Measurements from ENCODE around the gene LDLRAD4. TPM values are rescaled to one million over a fixed set of nuclear protein-coding genes. Genes with fewer than 3 reads are reported as not detected.
A peak's percentile ranks its signal among the peaks of the same experiment; 100 is the strongest.

LDLRAD4 gene
- total RNA-seq, 1 donor from 2014 or later: 18.4 TPM

GRCh38 chr18:13527730-13528129 is 309.2 kb downstream of the LDLRAD4 start:
- H3K4me3 ChIP-seq: no peak overlapping the region
- no peaks in the 10 kb centered on the region for H3K27me3 ChIP-seq
- no peaks in the 10 kb centered on the region for H3K9me3 ChIP-seq
- H3K27ac ChIP-seq: no peak overlapping the region
- intact Hi-C loops (cut with DNase I): loop anchor here (5.0 kb wide), 1 partner anchor 310 kb away; the partner anchor contains the start of gene LDLRAD4
- DNase-seq: no peak
- no peaks in the 10 kb centered on the region for H3K36me3 ChIP-seq
- no peaks in the 10 kb centered on the region for H3K4me1 ChIP-seq
- no peak for TF ChIP-seq CTCF (IDR thresholded peaks at IDR 0.05)
- ATAC-seq: no peak

DNA sequence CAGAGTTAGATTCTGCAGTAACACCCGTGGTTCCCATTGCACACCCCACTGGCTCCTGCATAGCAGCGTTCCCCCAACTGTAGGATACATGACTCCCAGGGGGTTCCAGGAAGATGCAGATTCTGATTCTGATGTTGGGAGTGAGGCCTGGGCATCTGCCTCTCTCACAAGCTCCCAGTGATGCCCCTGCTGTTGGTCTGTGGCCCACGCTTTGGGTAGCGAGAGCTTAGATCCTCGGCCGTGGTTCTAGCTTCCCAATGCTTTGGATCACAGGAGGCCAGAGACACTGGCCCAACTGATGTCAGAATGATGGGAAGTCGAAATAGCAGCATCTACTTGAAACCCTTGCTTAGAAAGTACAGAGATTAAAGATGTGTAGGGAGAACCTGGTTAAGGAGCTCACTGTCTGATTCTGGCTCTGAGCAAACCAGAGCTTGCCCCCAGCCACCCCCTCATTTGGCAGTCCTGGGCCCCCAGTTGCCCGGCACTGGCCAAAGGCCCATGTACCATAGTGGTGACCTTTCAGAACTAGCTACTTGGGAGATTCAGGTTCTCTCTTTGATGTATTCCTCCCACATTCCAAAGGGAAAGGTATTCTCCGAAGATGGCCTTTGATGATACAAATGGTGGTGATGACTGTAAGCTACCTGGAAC is 310.3 kb downstream of the LDLRAD4 start:
- no peak for ATAC-seq

GRCh38 chr18:13530033-13530878 is 311.7 kb downstream of the LDLRAD4 start:
- Histone ChIP-seq H3K36me3 (no peaks in the 10 kb centered on the region), H3K4me3 (no peak overlapping the region), H3K4me1 (no peaks in the 10 kb centered on the region), H3K27me3 (no peaks in the 10 kb centered on the region), H3K9me3 (no peaks in the 10 kb centered on the region), H3K27ac (no peak overlapping the region)
- no peak for TF ChIP-seq CTCF (IDR thresholded peaks at IDR 0.05)
- no peak for ATAC-seq
- DNase-seq: no peak
- intact Hi-C loops (cut with DNase I): no loop called here

More for the DNA sequence above, 310.3 kb downstream of the LDLRAD4 start:
- Histone ChIP-seq H3K9me3 (no peaks in the 10 kb centered on the region), H3K4me3 (no peak overlapping the region), H3K36me3 (no peaks in the 10 kb centered on the region), H3K27me3 (no peaks in the 10 kb centered on the region), H3K4me1 (no peaks in the 10 kb centered on the region), H3K27ac (no peak overlapping the region)
- no peak for DNase-seq
- TF ChIP-seq CTCF (IDR thresholded peaks at IDR 0.05): no peak
- intact Hi-C loops (cut with DNase I): loop anchor here (5.0 kb wide), 1 partner anchor 312 kb away; the partner anchor contains the start of gene LDLRAD4

DNA sequence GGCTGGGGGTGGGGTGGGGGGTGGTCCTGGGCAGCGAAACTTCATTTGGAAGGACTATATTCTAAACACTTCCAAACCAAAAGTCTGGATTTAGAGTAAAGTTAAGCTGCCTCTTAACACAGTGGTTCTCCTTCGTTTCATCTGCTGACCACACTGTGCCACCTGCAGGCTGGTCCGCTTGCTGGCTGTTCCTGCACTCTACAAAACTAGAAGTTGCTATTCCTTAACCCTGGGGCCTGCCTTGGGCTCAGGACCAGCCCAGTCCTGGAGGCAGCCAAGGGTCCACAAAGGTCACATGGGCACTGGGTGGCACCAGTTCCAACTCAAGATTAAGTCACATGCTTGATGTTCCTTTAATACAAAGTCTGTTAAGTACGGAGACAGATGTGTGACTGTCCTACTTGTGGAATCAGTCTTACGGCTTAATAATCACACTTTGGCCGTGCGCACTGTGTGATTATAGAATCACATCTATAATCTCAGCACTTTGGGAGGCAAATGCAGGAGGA is 312.4 kb downstream of the LDLRAD4 start:
- Histone ChIP-seq H3K4me3 (no peak overlapping the region), H3K27ac (no peak overlapping the region), H3K4me1 (no peaks in the 10 kb centered on the region), H3K36me3 (no peaks in the 10 kb centered on the region), H3K9me3 (no peaks in the 10 kb centered on the region), H3K27me3 (no peaks in the 10 kb centered on the region)
- ATAC-seq (peak; percentile 83), DNase-seq (no peak)
- intact Hi-C loops (cut with DNase I): no loop called here
- TF ChIP-seq CTCF (IDR thresholded peaks at IDR 0.05): peak; percentile 56

DNA sequence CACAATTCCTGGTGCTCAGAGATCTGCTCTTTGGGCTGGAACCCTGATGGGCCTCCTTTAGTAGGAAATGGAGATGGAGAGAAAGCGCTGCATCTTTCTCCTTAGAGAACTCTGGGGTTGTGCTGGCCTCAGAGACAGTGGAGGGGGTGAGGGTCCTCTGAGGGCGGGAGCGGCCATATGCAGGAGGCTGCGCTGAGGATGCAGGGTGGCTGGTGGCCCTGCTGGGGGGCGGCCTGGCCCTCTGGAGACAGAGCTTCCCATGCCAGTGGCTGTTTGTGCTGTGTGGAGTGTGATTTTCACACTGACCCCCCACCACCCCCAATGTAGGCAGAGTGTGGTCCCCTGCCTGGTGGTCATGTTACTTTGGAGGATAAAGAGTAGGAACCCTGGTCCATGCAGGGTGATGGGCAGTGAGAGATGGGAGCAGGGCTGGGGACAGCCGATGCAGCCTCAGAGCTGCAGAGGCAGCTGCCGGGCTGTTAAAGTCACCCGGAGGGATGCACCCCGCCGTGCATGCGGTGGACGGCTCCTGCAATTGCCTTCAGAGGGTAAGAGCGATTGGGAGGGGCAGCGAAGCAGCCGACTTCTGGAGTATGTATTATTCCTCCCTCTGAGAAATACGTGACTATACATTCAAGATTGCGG is 313.2 kb downstream of the LDLRAD4 start:
- intact Hi-C loops (cut with DNase I): no loop called here
- TF ChIP-seq CTCF (IDR thresholded peaks at IDR 0.05): no peak

More for the DNA sequence above, 313.2 kb downstream of the LDLRAD4 start:
- Histone ChIP-seq H3K27me3 (no peaks in the 10 kb centered on the region), H3K4me1 (no peaks in the 10 kb centered on the region), H3K36me3 (no peaks in the 10 kb centered on the region), H3K4me3 (no peak overlapping the region), H3K9me3 (no peaks in the 10 kb centered on the region), H3K27ac (no peak overlapping the region)
- DNase-seq (no peak), ATAC-seq (no peak)

Data from upper lobe of right lung (tissue), 1 donor.